GM12892 (cell line): Measurements from ENCODE around the gene KIF7.

Source experiments
- POLR2A ChIP-seq: IDR thresholded peaks from 2 replicates; pipeline ENCODE4 v1.6.1; 2011; ENCODE audit warnings: low read depth, low read length, control low read depth
- TAF1 ChIP-seq: IDR thresholded peaks from 2 replicates; pipeline ENCODE4 v1.6.1; 2011; ENCODE audit warnings: low read depth, mild to moderate bottlenecking, control low read depth, low read length, borderline replicate concordance

DNA sequence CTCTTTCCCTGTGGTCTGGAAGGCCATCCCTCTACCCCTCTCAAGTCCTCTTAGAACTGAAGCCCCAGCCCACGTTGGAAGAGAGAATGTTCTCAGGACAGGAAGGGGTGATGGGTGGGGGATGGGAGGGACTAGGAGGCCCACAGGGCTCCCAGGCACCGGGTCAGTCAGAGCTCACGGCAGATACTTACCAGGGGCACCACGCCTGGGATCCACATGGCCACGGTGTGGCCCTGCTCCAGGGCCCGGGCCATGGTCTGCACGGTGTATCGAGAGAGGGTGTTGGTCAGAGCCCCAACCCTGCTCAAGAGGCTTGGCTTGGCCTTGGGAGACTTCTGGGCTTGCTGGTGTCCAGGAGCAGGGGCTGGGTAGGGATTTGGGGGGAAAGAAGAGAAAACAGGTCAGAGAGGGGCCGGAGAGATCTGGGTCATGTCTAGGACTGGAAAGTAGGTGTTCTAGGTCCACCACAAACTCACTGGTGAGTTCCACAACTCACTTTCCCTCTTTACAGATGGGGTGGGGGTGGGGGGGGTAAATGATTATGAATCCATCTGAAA, 14.1 kb upstream of the KIF7 start:
- TF ChIP-seq POLR2A, result no peak
- TF ChIP-seq TAF1, result no peak
